CD4-positive, alpha-beta T cell treated with Interleukin-1 beta for 1 hour (primary cell): ENCODE measurements around the gene TAS2R60.
"Not testable (repeated sequence)": the region's sequence is repeated elsewhere in the genome, so short reads cannot be mapped to it uniquely, and the experiment has no call there.

Experiments
- DNase-seq, 2 donors: peaks; one replicate each; pipeline ENCODE4 v3.0.0-alpha.2; 2020 to 2022

The TAS2R60 gene, protein sequence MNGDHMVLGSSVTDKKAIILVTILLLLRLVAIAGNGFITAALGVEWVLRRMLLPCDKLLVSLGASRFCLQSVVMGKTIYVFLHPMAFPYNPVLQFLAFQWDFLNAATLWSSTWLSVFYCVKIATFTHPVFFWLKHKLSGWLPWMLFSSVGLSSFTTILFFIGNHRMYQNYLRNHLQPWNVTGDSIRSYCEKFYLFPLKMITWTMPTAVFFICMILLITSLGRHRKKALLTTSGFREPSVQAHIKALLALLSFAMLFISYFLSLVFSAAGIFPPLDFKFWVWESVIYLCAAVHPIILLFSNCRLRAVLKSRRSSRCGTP

DNA sequence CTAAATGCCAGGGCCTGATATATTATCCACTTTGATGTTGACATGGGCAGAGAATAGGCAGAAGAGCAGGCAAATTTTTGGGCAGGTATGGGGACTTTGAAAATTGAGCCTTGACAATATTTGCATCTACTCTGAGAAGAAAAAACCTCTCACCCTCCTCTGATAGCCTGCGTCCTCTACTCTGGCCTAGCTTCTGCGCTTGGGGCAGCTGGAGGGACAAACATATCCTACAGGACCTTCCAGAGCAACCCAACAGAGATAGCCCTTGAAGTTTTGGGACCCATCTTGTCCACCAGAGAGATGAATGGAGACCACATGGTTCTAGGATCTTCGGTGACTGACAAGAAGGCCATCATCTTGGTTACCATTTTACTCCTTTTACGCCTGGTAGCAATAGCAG lies at the start of gene TAS2R60:
TAS2R60 (plus strand) TSS at position 301 of the 400 bp plus-strand sequence; CDS start at position 301, 0 bp downstream.
- DNase-seq = no peak

DNA sequence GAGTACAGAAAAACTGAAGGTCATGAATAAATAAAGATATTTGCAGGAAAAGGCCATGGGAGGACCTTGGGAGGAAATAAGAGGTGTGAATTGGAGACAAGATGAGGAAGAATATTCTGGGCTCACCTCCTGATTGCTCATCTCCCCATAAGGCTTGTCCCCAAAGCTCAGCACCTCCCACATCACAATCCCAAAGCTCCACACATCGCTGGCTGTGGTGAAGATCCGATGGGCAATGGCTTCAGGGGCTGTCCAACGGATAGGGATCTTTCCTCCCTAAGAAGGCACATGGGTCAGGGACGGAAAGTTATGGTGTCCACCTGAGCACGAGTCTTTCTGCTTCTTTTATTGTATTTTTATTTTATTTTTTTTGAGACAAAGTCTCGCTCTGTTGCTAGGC lies 49.2 kb upstream of the TAS2R60 start:
- DNase-seq = no peak

DNA sequence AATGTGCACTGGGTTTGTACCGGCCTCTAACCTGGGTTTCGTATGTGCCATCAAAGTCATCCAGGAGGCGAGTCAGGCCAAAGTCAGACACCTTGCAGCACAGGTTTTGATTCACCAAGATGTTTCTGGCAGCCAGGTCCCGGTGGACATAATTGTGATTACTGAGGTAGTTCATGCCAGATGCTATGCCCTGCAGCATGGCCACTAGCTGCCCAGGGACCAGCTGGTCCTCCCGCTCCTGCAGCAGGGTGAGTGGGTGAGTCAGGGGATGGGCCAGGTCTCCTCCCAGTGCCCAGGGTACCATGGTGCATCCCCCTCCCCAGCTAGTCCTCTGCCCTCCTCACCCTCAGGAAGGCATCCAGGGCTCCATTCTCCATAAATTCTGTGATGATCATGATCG lies 48.5 kb upstream of the TAS2R60 start:
- DNase-seq = no peak

DNA sequence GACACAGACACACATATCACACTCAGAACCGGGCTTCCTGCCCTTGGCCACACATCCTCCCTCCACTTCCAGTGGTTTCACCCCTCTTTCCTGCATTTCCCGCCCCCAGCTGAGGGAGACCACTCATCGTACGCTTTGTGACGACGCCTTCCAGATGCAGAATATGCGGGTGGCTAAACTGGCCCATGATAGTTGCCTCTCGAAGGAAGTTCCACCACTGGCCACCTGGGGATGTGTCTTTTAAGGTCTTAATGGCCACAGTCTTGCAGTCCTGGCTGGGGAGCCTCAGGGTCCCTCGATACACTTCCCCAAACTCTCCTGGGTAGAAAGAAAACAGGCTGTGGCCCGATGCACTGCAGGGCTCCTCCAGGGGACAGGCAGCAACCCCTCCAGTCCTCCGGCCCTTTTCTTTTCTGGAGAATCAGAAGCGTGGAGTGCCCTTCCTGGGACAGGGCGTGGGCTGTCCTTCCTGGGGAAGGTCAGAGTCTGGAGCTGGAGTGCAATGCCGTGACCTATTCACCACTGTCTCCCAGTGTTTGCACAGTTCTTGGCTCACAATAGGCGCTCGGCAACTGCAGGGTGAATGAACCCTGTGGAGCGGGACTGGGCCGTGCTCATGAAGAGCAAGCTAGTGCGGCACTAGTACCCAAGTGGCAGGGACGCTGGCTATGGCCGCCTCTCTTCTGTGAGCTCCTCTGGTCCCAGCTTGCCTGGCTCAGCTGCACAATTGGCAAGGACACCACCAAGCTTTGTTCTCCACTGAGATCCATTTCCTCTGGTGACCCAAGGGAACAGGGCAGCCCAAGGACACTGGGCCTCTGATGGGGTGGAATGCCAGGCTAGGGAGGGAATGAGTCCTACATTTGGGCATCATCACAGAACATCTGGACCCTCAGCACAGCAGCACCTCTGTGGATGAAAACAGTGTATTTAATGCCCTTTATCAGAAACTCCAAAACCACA lies 47.8 kb upstream of the TAS2R60 start:
- DNase-seq = no peak

DNA sequence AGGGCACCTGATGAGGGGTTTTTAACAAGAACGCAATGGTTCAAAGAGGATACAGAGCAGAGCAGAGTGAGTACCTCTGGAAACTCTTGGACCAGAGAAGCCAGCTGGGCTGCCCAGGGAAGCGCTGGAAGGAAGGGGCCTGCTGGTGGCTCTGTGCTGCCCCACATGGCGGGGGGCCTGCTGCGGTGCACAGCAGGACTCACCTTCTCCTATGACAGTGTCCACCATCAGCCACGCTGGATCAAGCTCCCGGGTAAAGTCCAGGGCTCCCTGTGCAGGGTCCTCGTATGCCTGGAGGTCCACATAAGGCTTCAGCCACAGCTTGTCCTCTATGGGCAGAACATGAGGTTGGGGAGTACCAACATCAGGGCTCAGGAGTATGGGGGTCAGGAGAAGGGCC lies 47.1 kb upstream of the TAS2R60 start:
- no peak for DNase-seq

DNA sequence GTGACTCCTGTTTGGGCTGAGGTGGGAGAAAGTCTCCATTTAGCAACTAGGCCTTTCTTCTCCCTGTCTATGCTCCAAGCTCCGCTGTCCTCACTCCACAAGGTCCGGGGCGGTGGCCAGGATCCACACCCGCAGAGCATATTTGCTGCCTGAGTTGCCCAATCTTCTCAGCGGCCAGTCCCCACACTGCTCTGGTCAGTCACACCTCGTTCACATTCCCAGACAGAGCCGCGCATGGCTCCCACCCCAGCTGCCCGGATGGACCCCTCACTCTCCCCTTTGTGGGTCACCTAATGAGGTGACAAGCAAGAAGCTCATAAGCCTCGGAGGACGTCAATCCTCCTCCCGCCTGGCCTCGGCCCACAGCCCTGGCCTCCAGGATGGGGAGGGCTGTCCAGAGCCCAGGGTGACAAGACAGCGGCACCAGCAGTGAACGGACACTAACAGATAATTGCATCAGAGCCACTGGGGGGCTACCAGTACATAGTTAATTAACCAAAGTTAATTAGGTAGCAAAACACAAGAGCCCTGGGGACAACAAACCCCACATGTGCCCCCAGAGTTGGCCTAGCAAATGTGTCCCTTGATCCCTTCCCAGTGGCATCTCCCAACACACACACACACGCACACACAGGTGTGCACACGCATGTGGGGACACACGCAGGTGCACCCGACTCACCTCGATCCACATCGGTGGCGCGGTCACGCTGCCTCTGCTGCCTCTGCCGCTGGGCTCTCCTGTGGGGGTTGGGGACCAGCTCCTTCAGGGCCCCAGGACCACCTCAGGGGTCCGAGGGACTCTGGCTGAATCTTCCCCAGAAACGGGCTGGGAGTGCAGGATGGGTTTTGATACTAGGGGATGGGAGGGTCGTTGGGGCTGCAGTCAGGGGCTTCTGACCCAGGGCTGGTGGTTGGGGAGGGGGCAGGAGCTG lies 46.4 kb upstream of the TAS2R60 start:
- DNase-seq = no peak

DNA sequence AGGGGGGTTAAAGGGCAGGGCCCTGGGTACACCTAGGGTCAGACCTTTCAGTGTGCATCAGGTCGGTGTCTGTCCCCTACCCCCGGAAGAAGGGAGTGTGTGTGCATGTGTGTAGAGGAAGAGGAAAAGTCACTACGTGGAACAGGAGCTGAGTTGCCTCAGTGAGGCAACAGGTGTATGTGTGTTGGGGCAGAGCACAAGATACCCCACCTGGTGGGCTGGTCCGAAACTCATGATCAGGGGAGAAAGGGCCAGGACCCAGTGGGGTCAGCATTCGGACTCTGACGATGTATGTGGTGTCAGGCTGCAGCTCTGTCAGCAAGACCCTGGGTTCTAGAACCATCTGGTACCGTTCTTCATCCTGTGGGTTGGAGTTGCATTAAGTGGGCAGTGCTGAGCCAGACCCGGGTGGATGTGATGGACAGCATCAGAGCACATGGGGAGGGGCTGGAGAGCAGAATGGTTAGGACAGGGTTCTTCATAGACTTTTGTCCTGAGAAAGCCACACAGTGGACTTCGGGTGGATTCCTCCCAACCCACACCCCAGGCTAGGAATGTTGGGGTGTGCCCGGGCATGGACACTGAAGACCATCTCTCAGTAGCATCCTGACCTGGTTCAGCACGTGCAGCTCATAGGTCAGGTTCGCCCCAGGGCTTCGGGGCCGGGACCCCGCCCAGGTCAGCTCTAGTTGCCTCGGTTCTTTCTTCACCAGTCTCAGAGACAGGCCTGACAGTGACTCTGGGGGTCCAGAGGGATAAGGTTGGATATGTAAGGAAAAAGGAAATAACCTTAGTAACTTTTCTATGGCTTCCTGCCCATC lies 45.3 kb upstream of the TAS2R60 start:
- DNase-seq = no peak

DNA sequence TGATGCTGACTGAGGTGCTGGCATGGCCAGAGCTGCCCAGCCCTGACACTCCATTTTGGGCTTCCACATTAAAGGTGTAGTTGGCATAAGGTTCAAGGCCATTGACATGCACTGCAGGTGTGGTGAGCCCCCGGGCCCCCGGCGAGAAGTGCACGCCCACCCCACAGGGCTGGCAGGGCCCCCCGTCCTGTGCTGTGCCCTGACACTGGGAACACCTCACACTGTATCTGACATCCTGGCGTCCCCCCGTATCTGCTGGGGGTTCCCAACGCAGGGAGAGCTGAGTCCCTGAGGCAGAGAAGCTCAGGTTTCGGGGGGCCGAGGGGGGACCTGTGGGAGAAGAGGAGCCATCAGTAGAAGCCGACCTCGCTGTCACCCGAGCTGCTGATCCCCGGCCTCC lies 44.6 kb upstream of the TAS2R60 start:
- no peak for DNase-seq

DNA sequence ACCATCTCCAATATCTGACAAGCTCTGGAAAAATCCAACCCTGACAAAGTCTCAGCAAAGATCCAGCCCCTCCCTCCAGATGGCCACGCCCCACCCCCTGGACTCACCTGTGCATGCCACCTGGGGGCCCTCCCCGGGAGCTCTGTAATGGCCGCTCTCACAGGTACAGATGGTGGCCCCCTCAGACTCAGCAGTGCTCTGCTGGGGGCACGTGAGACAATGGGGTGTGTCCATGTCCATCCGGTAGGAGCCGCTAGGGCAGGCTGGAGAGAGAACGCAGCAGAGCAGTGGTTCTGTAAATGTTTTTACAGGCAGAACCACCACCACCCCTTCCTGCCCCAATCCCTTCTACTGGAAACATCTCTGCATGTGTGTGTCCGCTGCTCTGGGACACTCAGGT lies 44.1 kb upstream of the TAS2R60 start:
- DNase-seq = no peak

DNA sequence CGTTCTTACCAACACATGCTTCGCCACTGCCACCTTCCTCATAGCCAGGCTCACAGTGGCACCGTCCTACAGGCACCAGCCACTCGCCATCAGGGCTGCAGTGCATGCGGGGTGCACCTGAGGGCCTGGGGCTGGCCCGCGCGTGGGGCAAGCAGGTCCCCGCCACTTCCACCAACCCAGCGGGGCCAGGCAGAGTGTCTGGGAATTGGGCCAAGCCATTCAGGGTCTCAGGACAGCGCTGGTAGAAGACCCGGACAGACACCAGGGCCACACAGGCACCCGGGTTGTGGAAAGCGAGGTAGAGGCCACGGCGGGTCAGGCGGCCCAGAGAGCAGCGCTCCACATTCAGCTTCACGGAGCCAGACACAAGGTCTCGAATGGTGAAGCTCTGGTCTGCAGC lies 43.6 kb upstream of the TAS2R60 start:
- DNase-seq = no peak

DNA sequence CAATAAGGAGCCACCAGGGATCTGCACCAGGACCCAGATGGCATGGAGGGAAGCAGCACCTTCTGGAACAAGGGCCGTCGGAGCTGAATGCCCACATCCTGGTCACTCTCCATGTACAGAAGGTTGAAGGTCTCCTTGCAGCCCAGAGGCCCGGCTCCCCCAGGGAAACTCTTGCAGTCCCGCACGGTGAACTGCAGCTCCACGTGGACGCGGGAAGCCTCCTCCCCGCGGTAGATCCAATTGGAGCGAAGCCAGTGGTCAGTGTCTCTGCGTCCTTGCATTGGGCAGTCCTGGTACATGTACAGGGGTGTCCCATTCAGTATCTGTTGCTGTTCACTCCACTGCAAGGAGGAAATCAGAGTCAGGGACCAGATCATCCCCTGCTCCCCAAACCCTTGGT lies 42.0 kb upstream of the TAS2R60 start:
- DNase-seq = no peak

DNA sequence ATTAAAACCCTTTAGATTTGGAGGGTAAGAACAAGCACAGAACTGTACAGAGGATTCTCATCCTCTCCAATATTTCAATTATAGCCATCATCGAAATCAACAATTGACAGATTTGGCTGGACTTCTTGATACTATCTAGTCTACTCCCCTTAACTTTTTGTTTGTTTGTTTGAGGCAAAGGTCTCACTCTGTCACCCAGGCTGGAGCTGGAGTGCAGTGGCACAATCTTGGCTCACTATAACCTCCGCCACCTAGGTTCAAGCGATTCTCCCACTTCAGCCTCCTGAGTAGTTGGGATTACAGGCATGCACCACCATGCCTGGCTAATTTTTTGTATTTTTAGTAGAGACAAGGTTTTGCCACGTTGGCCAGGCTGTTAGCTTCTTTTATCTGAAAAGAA lies 41.0 kb upstream of the TAS2R60 start:
- not testable (repeated sequence) for DNase-seq

DNA sequence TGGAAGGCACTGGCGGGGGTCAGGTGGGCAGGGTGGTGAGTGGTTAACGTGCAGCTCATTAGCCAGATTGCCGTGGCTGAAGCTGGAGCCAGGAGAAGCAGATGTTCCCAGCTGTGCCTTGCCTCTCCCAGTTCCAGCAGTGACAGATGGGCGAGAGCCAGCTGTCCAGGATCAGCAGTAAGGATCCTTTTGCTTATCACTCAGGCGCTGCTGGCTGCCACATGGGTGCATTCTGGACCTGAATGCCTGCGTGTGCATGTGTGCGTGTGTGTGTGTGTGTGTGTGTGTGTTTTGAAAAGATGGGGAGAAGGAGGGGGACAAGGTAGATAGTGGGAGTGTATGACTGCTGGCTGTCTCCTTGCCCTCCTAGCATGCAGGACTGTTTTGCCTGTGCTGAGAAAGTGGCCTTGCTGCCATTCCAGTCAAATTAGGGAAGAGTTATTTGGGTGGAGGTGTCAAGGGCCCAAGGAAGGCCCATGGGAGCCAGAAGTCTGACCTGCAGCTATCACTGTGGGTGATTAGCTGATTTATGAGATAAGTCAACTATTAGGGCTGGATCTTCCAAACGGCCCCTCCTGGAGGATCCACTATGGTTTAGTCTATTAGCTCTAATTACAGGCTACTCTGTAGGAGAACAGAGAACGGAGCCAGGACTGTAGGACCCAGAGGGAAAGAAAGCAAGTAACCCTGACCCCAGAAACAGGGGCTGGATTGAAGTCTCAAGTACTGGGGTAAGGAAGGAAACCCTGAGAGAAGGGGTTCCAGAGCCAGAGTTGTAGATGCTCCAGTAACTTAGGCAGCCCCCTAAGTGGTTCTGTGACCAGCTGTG lies 37.9 kb upstream of the TAS2R60 start:
- DNase-seq = no peak

DNA sequence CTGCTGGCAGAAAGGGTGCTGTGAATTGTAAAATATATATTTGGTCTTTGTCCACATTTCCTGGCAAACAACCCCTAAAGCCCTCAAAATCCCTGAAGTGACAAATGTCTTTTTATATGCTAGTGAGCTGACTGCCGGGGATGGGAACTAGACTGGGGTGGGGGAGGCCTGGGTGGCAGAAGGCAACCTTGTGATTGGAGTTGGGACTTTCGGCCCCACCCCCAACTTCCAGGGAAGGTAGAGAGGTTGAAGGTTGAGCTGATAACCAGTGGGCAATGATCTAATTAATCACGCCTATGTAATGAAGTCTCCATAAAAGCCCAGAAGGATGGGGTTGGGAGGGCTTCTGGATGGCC lies 37.3 kb upstream of the TAS2R60 start:
- DNase-seq = no peak

DNA sequence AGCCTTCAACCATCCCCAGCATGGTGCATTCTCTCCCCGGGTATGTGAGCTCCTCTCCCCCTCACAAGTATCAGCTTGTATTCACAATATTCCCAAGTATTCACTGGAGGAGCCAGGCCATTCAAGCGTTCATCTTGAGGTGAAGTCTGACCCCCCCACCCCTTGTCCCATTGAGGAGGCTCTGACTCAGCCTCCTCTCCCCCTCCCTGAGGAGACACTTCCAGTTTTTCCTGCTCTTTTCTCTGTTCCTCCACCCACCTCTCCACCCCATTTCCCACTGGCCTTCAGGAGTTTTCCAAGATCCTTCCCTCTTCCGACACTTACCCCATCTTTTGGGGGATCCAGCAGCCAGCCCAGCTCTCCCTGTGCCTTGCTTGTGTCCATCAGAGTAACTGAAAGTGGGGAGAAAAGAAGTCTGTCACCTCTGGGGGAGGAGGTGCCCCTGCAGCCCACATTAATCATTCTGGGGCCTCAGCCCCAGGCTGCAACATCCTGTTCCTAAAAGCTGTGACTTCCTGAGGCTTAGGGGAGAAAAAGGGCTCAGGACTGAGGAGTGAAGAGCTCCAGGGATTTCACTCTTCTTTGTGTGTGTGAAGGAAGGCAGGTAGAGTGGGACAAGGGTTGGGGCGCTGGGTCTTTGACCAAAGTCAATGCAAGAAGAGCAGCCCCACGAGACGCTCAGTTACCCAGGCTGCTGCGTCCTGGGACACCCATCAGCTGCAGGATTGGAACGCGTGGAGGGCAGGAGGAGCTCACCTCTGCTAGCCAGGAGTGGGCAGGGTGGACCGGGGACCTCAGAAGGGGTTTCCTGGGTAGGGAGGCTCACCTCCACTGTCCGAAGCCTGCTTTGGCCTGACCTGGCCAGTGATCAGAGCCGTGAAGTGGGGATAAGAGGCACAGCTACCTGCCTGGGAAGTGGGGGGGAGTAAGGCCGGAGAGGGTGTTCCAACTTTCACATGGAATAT lies 35.7 kb upstream of the TAS2R60 start:
- peak; percentile 49 to 57 for DNase-seq

DNA sequence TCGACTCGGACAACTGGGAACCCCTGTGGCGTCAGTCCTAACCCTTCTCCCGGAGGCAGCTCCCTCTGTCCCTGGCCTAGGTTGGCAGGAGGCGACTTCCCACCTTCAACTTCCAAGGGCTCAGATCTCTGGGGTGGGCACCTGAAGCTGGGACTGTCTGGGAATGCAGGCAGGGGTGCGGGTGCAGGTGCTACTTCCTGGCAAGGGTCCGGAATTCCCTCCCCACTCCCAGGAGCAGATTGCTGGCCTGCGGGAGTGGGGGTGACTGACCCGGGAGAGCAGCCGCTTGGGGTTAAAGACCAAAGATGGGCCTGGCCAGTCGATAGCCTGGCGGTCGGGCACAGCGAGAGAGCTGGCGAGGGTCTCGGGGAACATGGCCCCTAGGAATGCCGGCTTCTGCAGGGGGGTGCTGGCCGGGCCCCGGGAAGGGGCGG lies 35.0 kb upstream of the TAS2R60 start:
- no peak for DNase-seq

DNA sequence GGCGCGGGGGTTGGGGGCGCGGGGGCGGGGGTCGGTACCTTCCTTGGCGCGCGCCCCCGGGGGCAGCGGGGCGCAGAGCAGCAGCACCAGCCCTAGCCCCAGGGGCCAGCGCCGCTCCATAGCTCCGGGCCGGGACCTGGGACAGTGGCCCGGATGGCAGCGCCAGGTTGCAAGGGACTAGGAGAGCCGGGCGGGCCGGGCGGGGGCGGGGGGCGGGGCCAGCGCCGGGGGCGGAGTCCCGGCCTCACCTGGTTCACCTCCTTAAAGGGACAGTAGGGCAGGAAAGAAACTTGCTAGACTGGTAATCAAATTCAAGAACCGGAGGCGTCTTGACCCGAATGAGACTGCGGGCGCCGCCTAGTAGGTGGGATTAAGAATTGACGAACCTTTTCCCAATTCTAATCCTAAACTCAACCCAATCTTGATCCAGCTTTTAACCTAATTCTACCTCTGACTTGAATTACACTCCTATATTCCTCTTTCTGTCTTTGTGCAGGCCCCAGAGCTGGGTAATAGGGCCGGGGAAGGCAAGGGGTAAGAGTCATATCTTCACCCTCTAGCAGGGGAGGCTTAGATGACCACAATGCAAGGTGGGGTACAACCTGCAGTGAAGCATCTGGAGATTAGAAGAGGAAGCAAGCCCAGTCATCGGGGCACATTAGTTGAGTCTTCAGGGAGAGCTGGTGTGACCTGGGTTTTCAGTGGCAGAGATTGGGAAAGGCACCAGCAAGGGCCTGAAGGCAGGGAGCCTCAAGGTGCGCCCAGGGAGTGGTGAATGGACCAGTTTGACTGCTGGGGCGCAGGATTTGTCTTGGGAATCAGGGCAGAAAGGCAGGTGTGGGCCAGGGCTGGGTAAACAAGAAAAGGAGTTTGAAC lies 34.3 kb upstream of the TAS2R60 start, which contains the start of gene EPHA1:
EPHA1 (minus strand) TSS at position 171 of the 876 bp plus-strand sequence; CDS start at position 120, 51 bp downstream.
- DNase-seq = peak; percentile 61 to 76

DNA sequence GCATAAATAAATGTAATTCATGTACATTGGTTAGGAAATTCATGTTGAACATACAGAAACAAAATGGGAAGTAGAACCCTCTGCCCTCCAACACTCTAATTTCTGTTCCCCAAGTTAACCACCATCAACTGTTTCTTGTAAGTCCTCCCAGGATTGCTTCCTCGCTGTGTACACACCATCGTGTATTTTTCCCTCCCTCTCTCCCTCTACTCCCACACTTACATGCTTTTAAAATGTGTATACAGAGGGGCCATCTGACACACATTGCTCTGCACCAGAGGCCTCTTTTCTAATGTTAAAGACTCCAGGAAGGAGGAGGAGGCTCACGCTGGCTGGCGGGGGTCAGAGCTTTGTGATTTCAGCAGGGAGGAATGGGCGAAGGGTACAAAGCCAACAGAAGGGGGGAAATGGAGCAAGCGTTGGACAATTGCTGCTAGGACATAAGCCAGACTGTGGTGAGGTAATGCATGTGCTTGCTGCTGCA lies 32.7 kb upstream of the TAS2R60 start:
- no peak for DNase-seq
